ENCODE data around the gene DCXR.

Gene DCXR

GRCh38 chr17:82022310-82022980 is 15.1 kb downstream of the DCXR start, which contains the start of gene CENPX:
Gene CENPX (minus strand): TSS chr17:82022878. CDS start chr17:82022861, 17 bp downstream.
- H3K4me3 ChIP-seq (ENCODE audit: control insufficient read depth, low read depth, low read length) = peak within 1 kb of the TSS; percentile 75
- TF ChIP-seq, protein P1, sequence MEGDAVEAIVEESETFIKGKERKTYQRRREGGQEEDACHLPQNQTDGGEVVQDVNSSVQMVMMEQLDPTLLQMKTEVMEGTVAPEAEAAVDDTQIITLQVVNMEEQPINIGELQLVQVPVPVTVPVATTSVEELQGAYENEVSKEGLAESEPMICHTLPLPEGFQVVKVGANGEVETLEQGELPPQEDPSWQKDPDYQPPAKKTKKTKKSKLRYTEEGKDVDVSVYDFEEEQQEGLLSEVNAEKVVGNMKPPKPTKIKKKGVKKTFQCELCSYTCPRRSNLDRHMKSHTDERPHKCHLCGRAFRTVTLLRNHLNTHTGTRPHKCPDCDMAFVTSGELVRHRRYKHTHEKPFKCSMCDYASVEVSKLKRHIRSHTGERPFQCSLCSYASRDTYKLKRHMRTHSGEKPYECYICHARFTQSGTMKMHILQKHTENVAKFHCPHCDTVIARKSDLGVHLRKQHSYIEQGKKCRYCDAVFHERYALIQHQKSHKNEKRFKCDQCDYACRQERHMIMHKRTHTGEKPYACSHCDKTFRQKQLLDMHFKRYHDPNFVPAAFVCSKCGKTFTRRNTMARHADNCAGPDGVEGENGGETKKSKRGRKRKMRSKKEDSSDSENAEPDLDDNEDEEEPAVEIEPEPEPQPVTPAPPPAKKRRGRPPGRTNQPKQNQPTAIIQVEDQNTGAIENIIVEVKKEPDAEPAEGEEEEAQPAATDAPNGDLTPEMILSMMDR (conservative IDR thresholded peaks at IDR 0.05; ENCODE audit: control insufficient read depth, insufficient read depth, low read depth, low read length) = no peak
- no peak for DNase-seq (ENCODE audit: low read depth)

GRCh38 chr17:82021900-82022309 is 15.6 kb downstream of the DCXR start:
- no peak for DNase-seq (ENCODE audit: low read depth)
- H3K4me3 ChIP-seq (ENCODE audit: control insufficient read depth, low read depth, low read length) = peak overlapping the region; percentile 75
- TF ChIP-seq, protein P1 (conservative IDR thresholded peaks at IDR 0.05; ENCODE audit: control insufficient read depth, insufficient read depth, low read depth, low read length) = no peak

DNA sequence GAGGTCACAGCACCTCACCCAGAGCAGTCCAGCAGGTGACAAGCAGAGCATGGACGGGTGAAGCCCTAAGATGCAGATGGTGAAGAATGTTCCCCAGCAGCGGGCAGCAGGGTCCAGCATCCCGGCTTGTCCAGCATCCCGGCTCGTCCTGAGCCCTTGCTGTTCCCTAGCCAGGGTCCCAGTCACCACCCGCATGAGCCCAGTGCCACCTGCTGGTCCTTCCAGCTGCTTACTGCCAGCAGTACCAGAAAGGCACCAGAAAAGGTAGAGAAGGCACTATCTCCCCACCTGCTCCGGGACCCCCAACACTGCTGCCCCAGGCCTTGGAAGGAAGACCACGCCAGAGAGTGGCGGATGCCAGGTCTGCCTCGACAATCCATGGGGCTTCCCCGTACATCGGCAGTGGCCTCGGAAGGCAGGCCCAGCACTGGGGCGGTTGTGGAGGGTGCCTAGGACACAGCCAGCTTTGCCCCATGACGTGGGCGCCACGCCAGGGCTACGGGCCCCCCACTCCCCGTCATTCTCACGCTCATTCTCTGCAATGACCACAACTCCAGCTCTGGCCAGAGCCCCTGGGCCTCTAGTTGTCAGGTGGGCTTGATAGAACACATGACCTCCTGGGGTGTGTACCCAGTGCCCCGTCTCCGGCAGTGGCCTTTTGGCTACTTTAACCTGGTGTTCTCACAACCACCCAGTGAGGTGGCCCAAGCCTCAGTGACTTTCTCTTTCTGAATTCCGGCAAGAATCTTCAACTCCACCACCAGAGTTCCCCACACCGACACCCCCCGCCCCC is 16.2 kb downstream of the DCXR start:
- TF ChIP-seq, protein P1 (conservative IDR thresholded peaks at IDR 0.05; ENCODE audit: control insufficient read depth, insufficient read depth, low read depth, low read length) = peak; percentile 66
- peak; percentile 76 for DNase-seq (ENCODE audit: low read depth)
- H3K4me3 ChIP-seq (ENCODE audit: control insufficient read depth, low read depth, low read length) = peak overlapping the region; percentile 75

- no peak for DNase-seq (ENCODE audit: low read depth)
- no peak overlapping the region for H3K4me3 ChIP-seq (ENCODE audit: control insufficient read depth, low read depth, low read length)
- TF ChIP-seq, protein P1 (conservative IDR thresholded peaks at IDR 0.05; ENCODE audit: control insufficient read depth, insufficient read depth, low read depth, low read length) = no peak
Observed at GRCh38 chr17:82020572-82021106, 16.9 kb downstream of the DCXR start.

DNA sequence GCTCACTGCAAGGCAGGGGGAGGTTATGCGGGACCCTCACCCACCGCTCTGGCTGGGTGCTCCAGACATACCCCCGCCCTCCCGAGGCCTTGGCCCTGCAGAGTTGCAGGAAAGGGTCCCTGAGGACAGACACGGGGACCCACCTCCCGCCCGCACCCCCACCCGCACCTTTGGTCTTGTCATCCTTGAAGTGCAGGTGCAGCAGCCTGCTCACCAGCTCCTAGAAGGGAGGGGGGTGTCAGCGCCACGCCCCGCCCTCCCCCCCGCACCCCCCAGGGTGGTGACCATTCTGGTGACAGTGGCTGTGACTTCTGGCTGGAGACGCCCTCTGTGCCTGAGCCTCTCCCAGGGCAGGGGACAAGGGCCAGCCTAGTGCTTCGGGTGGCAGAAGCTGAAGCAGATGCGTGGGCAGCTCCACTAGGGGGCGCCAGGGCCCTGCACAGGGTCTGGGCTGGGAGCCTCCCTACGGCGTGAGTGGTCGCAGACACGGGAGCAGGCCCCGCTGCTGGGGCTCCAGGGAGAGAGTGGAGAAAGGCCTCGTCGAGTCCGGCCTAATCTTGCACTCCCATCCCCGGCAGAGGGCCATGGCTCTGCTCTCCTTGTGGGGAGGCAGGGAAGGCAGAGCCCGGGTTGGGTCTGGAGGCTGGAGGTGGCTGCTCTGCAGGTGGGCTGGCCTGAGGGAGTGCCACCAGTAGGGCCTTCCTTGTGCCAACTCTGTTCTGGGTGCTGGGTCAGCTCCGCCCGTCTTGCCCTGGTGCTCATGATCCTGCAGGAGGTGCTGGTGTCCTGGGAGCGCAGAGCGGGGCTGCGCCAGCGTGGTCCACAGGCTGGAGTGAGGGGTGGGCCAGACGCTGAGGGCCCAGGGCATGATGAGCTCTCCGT is 17.6 kb downstream of the DCXR start:
- no peak overlapping the region for H3K4me3 ChIP-seq (ENCODE audit: control insufficient read depth, low read depth, low read length)
- DNase-seq (ENCODE audit: low read depth) = peak; percentile 28
- TF ChIP-seq, protein P1 (conservative IDR thresholded peaks at IDR 0.05; ENCODE audit: control insufficient read depth, insufficient read depth, low read depth, low read length) = peak; percentile 61
